ENCODE measurements around the gene CATSPERD. TPM values are rescaled to one million over a fixed set of nuclear protein-coding genes. Genes with fewer than 3 reads are reported as not detected.

The CATSPERD gene
- total RNA-seq, 1 donor from 2014 or later, result not detected

- DNase-seq, result no peak
- Mint-ChIP-seq H3K27ac (ENCODE audit: unreplicated experiment) (peak overlapping the region; percentile 43), H3K36me3 (ENCODE audit: unreplicated experiment) (no peaks in the 10 kb centered on the region), H3K4me1 (ENCODE audit: low read depth, unreplicated experiment) (no peaks in the 10 kb centered on the region), H3K4me3 (ENCODE audit: unreplicated experiment) (no peak overlapping the region), H3K27me3 (ENCODE audit: unreplicated experiment) (peaks cover 11% of the 10 kb centered on the region), H3K9me3 (ENCODE audit: unreplicated experiment) (peaks cover 16% of the 10 kb centered on the region)
- no peak for TF ChIP-seq CTCF (IDR thresholded peaks at IDR 0.05; ENCODE audit: partially characterized antibody, unreplicated experiment)
These were observed 26.1 kb upstream of the CATSPERD start for GRCh38 chr19:5694167-5694955.

GRCh38 chr19:5694956-5695648, 25.3 kb upstream of the CATSPERD start:
- H3K9me3 Mint-ChIP-seq (ENCODE audit: unreplicated experiment), result peaks cover 13% of the 10 kb centered on the region
- peaks cover 5% of the 10 kb centered on the region for H3K27me3 Mint-ChIP-seq (ENCODE audit: unreplicated experiment)
- no peaks in the 10 kb centered on the region for H3K36me3 Mint-ChIP-seq (ENCODE audit: unreplicated experiment)
- no peaks in the 10 kb centered on the region for H3K4me1 Mint-ChIP-seq (ENCODE audit: low read depth, unreplicated experiment)
- no peak for TF ChIP-seq CTCF (IDR thresholded peaks at IDR 0.05; ENCODE audit: partially characterized antibody, unreplicated experiment)
- H3K27ac Mint-ChIP-seq (ENCODE audit: unreplicated experiment), result peak overlapping the region; percentile 66
- H3K4me3 Mint-ChIP-seq (ENCODE audit: unreplicated experiment), result no peak overlapping the region
- DNase-seq, result no peak

- H3K27me3 Mint-ChIP-seq (ENCODE audit: unreplicated experiment), result peaks cover under 1% of the 10 kb centered on the region
- H3K27ac Mint-ChIP-seq (ENCODE audit: unreplicated experiment), result peak overlapping the region; percentile 66
- no peaks in the 10 kb centered on the region for H3K4me1 Mint-ChIP-seq (ENCODE audit: low read depth, unreplicated experiment)
- peaks cover 9% of the 10 kb centered on the region for H3K9me3 Mint-ChIP-seq (ENCODE audit: unreplicated experiment)
- no peak overlapping the region for H3K4me3 Mint-ChIP-seq (ENCODE audit: unreplicated experiment)
- peak; percentile 50 for DNase-seq
- no peaks in the 10 kb centered on the region for H3K36me3 Mint-ChIP-seq (ENCODE audit: unreplicated experiment)
- TF ChIP-seq CTCF (IDR thresholded peaks at IDR 0.05; ENCODE audit: partially characterized antibody, unreplicated experiment), result no peak
These were observed 24.7 kb upstream of the CATSPERD start for GRCh38 chr19:5695649-5696195.

GRCh38 chr19:5696196-5697021, 24.0 kb upstream of the CATSPERD start:
- Mint-ChIP-seq H3K27me3 (ENCODE audit: unreplicated experiment) (no peaks in the 10 kb centered on the region), H3K9me3 (ENCODE audit: unreplicated experiment) (peaks cover 7% of the 10 kb centered on the region), H3K4me3 (ENCODE audit: unreplicated experiment) (no peak overlapping the region), H3K4me1 (ENCODE audit: low read depth, unreplicated experiment) (no peaks in the 10 kb centered on the region), H3K27ac (ENCODE audit: unreplicated experiment) (peak overlapping the region; percentile 75), H3K36me3 (ENCODE audit: unreplicated experiment) (no peaks in the 10 kb centered on the region)
- DNase-seq, result no peak
- TF ChIP-seq CTCF (IDR thresholded peaks at IDR 0.05; ENCODE audit: partially characterized antibody, unreplicated experiment), result no peak
